SIG-M5 treated with dmso at 0.1 percent for 504 hours (cell line): ENCODE results near the gene ANKRD6.
"Not testable (repeated sequence)": the region's sequence is repeated elsewhere in the genome, so short reads cannot be mapped to it uniquely, and the experiment has no call there.

Source experiments
- DNase-seq: peaks from one replicate; lab custom pipeline; 2025; ENCODE audit not compliant: unreplicated experiment; lab: John Stamatoyannopoulos, UW

ANKRD6 gene

DNA sequence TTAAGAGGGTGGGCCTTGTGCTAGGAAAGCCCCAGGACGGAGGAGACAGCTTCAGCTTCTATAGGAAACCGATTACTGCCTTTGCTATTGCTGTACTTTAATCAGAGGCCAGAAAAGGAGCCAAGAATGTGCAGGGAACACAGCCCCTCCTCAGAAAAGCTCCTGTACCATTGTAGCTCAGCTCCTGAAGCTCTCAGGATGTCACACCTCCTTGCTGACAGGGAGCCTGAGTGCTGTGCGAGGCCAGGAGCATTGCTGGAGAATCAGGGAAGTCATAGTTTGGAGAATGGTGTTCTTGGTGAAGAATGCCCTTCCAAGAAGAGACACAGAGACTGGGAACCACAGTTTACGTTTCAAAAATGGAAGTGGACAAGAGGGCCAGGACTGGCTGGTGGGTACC, 158.8 kb downstream of the ANKRD6 start:
- no peak for DNase-seq

DNA sequence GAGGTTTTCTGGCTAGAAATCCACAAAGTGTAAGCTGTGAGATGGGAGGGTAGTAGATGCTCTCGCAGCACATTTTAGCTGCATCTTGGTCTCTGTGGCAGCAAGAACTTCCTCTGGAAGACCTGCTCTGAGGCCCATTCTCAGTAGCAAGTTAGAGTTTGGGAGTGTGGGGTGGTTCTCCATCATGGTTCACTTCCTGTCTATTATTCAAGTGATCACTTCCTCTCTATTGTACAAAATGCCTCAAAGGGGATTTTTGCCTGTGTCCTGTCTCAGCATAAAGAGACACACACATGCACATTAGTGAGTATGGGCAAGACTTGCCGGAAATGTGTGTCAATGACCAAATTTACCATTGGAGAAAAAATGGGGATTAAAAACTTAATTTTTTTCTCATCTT, 163.1 kb downstream of the ANKRD6 start:
- no peak for DNase-seq

DNA sequence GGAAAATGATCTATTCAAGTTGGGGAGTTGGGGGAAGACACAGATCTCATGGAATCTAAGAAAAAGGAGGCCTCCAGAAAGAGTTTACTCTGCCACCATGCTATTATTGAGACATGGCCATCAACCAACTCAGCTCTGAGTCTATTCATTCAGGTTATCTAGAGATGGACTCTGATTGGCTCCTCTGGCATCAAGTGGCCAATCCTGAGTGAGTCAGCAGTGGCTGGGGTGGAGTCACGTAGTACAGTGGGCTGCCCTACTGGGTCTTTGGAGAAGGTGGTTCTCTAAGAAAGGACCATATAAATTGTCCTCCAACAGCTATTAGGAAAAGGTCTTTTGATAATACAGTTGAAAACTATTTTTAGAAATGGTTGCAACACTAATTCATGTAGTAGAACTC, 163.5 kb downstream of the ANKRD6 start:
- DNase-seq: no peak

DNA sequence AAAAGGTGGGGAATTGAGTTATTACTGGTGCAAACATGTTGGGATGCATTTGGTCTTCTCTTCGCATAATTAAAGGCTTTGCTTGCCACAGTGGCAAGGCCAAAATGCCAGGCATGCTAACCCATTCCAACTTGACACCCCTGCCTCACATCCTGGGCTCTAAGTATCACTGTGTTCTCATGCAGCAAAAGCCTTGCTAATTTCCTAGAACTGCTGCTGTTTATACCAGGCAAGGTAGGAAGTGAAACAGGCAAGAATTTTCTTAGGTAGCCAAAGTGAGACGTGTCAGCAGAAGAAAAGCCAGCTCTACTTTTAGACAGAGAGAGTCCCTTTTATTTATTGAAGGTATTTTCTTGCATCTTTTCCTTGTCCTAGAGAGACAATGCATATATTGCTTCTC, 164.4 kb downstream of the ANKRD6 start:
- no peak for DNase-seq

DNA sequence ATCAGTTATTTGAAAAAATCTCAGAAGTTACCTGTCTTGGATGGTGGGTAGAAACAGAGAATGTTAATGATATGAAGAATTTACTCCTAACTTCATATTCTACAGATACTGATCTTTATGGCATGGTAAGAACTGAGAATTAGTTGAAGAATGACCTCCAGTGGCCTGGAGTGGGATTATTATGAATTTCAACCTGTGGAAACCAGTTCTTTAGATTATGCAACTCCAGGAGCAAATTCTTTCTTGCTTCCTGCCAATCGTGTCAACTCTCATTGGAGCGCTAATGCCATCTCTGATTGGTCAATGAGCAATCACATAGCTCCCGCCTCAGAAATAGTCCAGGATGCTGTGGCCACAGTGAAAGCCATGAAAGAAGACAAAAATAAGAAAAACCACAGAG, 165.0 kb downstream of the ANKRD6 start:
- peak; percentile 47 for DNase-seq

DNA sequence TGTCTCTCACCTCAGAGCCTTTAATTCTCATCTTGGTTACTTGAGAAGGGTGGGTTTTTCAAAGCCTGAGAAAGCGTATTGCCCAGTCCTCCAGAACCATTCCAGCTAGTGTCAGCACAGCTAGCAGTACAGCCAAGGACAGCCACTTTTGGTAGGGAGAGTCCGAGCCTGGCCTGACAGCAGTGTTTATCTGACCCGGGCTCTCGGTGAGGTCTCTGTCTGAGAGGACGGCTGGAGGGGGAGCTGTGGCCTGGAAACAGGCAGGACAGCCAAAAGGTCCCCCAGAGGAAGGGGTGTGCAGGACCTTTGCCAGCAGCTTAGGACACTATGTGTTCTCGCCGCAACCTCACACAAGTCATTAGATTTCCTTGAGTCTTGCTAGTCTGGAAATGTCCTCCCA, 166.8 kb downstream of the ANKRD6 start:
- no peak for DNase-seq

DNA sequence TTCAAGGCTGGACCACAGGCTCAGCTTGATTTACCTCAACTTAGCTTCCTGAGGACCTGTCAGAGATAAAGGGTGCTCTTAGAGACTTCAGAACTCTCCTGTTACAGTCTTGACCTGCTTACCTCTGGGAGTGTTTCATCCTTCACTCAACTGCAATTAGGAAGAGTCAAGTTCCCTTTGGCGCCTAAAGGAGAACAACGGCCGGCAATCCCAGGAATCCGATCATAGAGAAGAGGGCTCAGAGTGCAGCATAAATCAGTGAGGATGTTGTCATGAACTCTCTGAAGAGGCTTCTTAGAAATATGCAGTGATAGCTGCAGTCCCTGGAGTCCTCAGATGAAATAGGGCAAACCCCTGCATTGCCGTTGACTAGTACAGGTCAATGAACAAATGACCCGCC, 169.2 kb downstream of the ANKRD6 start:
- DNase-seq: no peak

DNA sequence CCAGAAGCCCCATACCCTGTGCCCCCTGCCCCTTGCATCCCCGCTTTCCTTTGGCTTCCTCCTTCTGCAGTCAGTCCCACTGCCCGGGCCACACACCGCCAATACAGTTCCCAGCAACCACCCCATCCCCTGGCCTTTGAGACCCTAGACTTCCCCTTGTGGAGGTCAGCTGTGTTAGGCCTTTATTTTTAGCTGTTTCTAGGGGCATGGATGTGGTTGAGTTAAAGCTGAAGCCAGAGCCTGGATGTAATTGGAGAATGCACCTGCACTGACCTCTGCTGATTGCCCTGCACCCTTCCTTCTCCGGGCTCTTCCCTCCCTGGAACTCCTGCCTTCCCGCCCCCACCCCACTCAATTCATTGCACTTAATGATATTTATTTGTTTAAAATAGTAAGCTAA, 171.7 kb downstream of the ANKRD6 start:
- DNase-seq: no peak

DNA sequence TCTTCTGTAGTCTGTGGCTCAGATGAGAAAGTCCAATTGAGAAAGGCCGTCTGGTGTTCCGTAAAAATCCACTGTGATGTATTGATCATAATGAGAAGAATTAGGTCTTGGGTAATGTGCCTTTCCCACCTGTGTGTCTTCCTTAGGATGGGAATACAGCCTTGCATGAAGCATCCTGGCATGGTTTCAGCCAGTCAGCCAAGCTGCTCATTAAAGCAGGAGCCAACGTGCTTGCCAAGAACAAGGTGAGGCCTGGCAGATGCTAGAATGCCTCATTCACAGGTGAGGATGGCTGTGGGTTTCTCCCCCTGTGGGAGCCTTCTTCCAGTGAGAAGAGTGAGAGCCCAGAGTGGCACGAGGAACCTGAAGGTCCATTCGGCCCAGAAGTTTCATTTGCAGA, 172.9 kb downstream of the ANKRD6 start:
- DNase-seq: no peak

DNA sequence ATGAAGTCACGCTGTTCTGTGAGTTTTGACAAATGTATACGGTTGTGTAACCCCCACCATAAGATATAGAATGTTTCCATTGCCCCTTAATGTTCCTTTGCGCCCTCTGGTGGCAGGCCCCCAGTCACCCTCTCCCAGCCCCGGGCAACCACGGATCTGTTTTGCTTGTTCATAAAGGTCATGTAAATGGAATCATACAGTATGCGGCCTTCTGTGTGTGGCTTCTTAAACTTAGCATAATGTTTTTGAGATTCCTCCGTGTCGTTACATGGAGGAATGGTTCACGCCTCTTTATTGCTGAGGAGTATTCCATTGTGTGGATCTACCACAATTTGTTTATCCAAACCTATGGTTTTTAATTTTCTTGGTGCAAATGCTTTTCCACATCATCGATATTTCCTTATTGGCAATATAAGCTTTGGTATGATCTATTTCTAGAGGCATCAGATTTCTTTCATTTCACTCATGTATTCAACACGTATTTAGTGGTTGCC, 177.2 kb downstream of the ANKRD6 start:
- peak; percentile 63 for DNase-seq

DNA sequence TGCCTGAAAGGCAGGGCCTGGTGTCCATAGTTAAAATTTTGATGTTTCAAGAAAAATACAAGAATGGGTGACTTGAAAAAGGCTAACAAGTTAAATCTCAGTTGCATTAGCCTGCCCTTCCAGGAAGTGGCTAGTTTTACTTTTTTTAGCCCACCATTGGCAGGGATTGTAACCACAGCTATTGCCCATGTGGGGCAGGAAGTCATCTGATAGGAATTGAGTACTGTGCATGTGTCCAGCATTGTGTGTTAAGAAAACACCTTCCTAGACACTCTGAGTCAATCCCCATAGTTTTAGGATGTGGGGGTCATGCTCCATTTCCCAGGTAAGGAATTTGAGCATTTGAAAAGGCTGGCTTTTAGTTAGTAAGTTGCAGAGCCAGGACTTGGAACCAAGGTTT, 178.7 kb downstream of the ANKRD6 start:
- no peak for DNase-seq

DNA sequence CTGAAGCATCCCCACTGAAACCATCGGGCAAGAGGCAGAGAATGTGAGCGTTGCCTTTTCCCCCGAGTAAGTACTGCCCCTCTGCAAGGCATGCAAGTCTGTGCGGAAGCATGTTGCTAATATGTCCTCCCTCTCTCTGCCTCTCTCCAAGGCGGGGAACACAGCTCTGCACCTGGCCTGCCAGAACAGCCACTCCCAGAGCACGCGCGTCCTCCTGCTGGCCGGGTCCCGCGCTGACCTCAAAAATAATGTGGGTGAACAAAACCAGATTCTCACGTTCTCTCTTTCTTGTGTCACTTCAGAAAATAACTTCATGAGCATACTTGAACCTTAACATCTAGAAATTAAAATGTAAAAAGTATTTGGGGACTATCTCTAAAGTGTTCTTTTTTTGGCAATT, 179.2 kb downstream of the ANKRD6 start:
- DNase-seq: no peak

DNA sequence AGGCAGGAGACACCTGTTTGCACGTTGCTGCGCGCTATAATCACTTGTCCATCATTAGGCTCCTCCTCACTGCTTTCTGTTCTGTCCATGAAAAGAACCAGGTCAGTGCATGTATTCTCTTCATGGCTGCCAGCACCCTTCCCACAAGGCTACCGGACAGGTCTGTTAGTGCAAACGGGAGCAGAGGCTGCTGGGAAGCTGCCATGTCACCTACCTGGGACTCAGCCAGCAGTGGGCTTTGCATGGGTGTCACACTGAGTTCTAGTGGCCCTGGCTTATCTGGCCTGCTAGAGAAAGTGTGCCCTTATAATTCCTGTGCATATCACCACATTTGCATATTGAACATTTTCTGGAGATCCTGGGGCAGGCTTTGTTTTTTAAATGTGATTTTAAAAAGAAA, 180.8 kb downstream of the ANKRD6 start:
- DNase-seq: no peak

DNA sequence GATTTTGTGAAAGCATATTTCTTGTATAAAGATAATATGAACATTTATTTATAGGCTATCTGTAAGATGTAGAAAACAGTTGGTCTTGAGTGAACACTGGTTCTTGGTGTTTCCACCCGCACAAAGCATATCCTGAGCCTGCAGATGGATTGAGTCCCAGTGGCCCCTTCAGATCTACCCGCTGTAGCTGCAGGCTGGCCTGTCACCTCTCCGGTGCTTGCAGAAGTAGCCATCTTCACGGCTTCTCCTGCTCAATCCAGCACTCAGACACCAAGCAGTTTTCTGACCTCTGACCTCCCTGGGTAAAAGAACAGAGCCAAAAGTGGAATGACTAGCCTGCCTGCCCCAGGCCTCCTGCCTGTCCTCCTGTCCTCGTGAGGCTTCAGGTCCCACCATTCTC, 182.9 kb downstream of the ANKRD6 start:
- no peak for DNase-seq

DNA sequence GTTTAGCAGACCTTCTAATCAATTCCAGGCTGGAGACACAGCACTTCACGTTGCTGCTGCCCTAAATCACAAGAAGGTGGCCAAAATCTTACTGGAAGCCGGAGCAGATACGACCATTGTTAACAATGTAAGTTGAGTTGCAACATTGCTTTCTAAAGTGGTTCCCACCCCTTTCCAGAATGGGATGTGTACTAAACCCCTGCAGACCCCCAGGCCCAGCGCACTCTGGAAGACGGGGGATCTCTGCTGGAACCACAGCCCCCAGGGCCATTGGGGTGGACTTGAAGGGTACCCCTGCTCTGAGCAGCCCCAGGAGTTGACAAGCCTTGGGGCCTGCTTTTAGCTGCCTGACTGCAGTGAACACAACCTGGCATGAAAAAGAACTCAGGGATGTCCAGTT, 183.6 kb downstream of the ANKRD6 start:
- DNase-seq: no peak

DNA sequence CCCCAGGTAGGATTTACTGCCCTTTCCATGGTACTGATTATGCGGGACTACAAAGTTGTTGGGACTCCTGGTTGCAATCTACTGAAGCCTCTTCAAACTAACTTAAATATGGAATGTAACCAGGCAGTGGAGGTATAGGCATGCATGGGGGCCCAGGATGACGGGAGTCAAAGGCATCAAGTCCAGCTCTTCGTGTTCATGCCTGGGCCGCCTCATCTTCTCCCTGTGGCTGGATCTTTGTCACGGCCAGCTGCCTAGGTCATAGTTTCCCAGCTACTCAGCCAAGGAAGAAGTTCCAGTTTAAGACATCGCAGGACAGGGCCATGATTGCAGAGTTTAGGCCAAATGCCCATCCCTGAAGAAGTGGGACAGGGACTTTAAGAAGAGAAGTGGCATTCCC, 185.1 kb downstream of the ANKRD6 start:
- DNase-seq: no peak

DNA sequence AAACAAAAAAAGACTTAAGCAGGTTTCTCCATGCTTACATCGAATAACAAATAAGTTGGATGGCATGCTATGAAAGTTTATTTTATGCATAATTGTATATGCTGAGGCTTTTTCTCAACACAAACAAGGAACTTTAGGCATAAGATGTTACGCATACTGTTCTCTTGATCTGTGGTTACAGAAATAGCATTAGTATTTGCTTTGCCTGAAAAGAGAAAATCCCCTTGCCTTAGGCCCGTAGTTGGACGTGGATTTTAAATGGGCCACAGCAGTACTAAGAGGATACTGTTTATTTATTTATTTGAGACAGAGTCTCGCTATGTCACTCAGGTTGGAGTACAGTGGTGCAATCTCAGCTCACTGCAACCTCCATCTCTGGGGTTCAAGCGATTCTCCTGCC, 186.6 kb downstream of the ANKRD6 start:
- no peak for DNase-seq

DNA sequence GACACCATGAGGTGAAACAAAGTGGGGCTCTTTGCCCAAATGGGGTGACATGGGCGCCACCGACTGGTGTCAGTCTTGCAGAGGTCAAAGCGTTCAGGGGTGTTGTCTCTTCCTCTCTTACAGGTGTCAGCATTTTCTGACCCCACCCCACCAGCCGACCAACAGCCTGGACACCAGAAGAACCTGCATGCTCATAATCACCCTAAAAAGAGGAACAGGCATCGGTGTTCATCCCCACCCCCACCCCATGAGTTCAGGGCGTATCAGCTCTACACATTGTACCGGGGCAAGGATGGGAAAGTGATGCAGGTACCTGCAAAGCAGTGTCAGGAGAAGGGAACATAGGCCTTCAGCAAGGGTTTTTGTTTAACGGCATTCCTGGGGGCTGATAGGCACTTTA, 190.8 kb downstream of the ANKRD6 start:
- DNase-seq: no peak

DNA sequence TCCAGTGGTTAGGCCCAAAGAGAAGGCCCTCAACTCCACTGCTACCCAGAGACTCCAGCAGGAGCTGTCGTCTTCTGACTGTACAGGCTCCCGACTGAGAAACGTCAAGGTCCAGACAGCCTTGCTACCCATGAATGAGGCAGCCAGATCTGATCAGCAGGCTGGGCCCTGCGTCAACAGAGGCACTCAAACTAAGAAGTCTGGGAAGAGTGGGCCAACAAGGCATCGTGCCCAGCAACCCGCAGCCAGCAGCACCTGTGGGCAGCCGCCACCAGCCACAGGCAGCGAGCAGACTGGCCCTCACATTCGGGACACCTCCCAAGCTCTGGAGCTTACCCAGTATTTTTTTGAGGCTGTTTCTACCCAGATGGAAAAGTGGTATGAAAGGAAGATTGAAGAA, 197.5 kb downstream of the ANKRD6 start:
- DNase-seq: no peak

DNA sequence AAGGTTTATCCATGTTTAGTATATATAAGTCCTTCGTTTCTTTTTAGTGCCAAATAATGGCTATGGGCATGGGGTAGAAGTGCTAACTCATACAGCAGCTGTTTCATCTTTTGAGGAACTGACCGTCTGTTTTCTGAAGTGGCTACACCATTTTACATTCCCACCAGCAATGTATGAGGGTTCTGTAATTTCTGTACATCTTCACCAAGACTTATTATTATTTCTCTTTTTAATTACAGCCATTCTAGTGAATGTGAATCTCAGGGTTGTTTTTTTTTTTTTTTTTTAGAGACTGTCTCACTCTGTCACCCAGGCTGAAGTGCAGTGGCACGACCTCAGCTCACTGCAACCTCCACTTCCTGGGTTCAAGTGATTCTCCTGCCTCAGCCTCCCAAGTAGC, 203.5 kb downstream of the ANKRD6 start:
- not testable (repeated sequence) for DNase-seq

DNA sequence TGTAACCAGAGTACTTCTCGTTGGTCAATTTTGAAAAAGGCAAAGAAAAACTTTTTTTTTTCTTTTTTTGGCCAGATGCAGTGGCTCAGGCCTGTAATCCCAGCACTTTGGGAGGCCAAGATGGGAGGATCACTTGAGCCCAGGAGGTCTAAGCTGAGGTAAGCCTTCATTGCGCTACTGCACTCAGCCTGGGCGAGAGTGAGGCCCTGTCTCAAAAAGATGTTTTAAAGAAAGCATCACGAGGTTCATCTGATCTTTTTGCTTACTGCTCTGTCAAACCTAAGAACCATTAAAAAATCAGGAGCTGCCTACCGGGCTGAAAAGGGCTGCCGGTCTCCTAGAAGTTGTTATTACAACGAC, 205.0 kb downstream of the ANKRD6 start:
- DNase-seq: no peak

DNA sequence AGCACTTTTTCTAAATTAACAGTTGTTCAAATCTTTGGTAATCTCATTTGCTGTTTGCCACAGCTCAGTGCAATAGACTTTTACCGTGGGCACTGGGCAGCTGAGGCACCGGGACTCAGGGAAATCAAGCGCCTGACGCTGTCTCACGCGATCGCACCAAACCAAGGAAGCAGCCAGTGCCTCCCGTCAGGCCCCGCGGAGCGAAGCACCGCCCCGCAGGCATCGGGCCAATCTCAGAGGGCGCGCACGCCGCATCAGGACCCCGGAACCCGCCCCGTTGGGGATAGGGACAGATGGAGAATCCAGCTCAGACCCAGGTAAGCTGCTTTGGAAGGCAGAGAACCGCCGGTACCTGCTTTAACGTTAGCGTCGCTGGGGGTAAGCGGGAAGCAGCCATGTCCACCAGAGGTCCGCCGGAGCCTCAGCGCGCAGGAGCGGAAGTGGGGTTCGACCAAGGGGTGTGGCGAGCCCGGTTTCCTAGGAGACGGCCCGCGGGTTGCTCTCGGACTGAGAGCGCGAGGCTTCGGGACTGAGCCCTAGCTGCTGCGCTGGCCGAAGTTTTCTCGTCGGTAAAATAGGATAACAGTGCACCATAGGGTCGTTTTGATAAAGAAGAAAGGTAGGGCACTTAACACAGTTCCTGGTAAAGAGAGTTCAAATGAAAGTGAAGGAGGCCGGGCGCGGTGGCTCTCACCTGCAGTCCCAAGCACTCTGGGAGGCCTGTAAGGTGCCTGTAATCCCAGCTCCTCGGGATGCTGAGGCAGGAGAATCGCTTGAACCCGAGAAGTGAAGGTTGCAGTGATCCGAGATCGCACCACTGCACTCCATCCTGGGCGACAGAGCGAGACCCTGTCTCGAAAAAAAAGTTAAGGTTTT, 205.6 kb downstream of the ANKRD6 start, which contains the start of gene LYRM2:
LYRM2 (minus strand) TSS at position 428 of the 876 bp plus-strand sequence; CDS start at position 397, 31 bp downstream.
- DNase-seq: peak; percentile 84

DNA sequence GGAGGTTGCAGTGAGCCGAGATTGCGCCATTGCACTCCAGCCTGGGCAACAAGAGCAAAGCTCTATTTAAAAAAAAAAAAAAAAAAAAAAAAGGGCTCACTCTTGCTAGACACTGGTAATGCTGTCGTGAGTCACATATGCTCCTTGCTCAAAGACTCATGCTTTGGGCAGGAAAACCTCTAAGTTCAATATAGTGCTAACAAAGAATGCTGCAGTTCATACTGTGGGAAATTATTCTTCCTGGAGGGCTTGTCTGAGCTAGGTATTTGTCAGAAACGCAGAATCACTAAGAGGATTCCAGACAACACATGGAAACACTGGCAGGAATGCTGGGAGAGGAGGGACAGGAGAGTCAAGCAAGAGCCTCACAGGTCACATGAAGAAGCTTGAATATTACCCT, 207.9 kb downstream of the ANKRD6 start:
- no peak for DNase-seq
